GM12865 (cell line): ENCODE results near the gene LGR6.

Experiments used
- DNase-seq: peaks from one replicate; pipeline ENCODE4 v3.0.0; 2010; ENCODE audit warnings: low read depth
- H3K4me3 ChIP-seq: 2 replicates; pipeline ENCODE4 v1.5.1; 2011; ENCODE audit warnings: mild to moderate bottlenecking, low read depth, low read length, control low read depth
- TF ChIP-seq, protein P1 (sequence below): IDR thresholded peaks from 2 replicates; pipeline ENCODE4 v1.5.1; 2011; ENCODE audit warnings: low read length, control low read depth, low read depth, inconsistent platforms; ENCODE audit not compliant: insufficient read depth; ENCODE audit errors: missing control alignments

Gene LGR6

DNA sequence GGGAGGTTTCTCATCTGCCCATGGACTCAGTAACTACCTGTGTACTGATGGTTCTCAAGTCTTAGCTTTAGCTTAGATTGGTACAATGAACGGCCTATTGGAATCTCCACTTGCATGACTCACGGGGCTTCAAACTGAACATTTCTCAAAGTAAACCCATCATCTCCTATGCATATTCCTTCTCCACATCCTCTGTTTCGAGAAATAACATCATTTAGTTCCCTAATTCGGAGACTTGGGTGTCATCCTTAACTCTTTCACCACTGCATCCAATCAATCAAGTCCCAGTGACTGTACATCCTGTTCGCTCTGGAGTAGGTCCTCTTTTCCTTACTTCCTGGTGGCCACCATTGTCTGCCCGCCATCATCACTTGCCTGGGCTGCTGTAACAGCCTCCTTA lies 55.8 kb downstream of the LGR6 start:
- no peak overlapping the region for H3K4me3 ChIP-seq
- no peak for DNase-seq

GRCh38 chr1:202249846-202250245 lies 56.2 kb downstream of the LGR6 start:
- no peak overlapping the region for H3K4me3 ChIP-seq
- no peak for DNase-seq
- TF ChIP-seq, protein P1, sequence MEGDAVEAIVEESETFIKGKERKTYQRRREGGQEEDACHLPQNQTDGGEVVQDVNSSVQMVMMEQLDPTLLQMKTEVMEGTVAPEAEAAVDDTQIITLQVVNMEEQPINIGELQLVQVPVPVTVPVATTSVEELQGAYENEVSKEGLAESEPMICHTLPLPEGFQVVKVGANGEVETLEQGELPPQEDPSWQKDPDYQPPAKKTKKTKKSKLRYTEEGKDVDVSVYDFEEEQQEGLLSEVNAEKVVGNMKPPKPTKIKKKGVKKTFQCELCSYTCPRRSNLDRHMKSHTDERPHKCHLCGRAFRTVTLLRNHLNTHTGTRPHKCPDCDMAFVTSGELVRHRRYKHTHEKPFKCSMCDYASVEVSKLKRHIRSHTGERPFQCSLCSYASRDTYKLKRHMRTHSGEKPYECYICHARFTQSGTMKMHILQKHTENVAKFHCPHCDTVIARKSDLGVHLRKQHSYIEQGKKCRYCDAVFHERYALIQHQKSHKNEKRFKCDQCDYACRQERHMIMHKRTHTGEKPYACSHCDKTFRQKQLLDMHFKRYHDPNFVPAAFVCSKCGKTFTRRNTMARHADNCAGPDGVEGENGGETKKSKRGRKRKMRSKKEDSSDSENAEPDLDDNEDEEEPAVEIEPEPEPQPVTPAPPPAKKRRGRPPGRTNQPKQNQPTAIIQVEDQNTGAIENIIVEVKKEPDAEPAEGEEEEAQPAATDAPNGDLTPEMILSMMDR = no peak

More for the DNA sequence above, 55.8 kb downstream of the LGR6 start:
- TF ChIP-seq, protein P1 = no peak

DNA sequence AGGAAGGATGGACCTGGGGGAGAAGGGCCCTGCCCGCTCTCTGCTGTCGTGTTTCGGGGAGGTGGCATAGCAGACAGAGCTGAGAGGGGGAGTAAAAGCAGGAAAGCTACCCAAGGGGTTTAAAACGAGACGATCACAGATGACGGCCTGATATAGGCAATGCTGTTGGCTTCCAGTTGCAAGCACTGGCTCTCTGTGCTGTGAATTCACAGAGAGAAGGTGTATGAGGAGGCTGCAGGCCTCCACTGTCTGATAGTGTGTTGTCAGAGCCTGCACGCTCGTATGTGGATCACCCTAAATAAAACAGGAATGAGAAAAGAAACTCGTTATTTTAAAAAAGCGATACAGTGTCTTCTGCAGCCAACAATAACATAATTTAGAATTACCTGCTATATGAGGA lies 57.4 kb downstream of the LGR6 start:
- TF ChIP-seq, protein P1 = no peak
- no peak for DNase-seq
- no peak overlapping the region for H3K4me3 ChIP-seq

DNA sequence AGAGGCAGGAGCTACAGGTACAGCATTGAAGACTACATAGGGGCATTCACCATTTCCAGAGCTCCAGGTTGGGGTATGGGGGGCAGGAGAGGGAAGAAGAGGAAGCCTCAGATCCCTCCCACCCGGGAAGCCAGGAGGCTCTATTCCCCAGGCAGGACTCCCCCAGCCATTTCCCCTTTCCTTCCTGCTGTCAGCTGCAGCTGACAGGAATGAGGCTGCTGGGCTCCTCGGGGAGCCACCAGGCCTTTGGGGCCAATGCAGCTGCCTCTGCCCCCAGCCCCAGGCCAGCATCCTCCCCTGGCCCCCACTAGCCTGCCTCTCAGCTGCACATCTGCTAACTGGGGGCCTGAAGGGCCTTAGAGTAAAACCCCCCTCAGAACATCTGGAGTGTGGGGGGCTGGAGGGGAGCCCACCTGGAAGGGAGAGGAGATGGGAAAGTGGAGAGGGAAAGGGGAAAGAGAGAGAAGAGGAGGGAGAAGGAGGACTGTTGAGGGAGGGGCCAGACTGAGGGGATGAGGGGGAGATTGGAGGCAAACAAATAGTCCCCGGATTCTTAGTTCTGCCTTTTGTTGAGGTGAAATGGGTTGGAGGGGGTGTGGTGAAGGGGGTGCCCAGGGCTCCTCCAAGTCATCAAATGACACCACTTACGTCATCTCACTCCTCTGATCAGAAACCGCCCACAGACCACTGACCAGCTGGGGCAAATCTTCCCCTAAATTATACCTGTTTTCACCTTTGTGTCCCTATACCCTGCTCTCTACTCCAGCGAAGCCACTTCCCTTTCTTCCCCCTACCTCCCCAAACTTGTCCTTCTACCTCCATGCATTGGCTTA lies 58.0 kb downstream of the LGR6 start:
- TF ChIP-seq, protein P1 = no peak
- no peak for DNase-seq
- H3K4me3 ChIP-seq = no peak overlapping the region

DNA sequence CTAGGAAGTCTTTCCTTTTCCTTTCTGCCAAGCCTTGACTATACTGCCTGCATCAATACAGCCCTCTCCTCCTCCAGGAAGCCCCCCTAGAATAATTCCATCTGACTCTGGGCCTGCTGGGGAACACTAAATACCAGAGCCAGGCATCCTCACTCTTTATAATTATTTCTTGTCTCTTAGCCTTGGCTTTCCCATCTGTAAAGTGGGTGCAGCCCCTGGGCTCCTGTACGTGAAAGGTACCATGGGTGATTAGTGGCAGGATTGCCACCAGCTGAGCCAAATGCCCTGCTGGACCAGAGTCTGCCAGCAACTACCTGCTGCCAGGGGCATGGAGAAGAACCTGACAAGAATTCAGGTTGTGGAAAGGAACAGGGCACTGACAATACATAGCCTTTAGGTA lies 58.7 kb downstream of the LGR6 start:
- no peak for DNase-seq
- H3K4me3 ChIP-seq = no peak overlapping the region
- TF ChIP-seq, protein P1 = no peak

DNA sequence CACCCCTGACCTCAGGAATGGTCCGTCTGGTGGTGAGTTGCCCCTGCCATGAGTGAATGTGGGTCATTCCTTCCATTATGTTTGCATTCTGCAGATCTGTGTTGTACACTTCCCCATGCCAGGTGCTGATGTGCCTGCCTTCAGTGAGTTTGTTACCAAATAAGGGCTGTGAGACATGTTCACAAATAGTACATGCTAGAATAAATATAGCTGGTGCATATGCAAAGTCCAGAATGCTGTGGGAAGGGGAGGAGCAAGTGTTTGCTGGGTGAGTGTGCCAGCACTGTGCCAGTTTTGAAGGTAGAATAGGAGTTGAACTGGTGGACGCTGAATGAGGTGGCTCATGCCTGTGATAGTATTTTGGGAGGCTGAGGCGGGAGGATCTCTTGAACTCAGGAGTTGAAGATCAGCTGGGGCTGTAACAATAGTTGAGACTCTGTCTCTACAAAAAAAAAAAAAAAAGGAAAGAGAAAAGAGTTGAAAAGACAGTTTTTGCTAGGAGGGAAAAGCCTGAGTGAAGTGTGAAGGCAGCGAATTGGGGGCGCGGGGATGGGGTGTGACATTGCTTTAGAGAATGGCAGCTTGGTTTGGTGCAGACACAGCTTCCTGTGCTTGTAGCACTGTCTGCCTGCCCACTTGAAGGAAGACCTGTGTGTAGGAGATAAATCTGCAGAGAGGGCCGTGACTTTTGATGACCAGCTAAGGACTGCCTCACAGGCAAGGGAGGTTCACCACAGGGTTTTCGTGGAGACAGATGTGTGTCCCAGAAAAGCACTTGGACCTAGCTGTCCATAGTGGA lies 61.1 kb downstream of the LGR6 start:
- TF ChIP-seq, protein P1 = no peak
- no peak overlapping the region for H3K4me3 ChIP-seq
- DNase-seq = no peak
